ENCODE results near the gene PEX16.
A peak's percentile ranks its signal among the peaks of the same experiment; 100 is the strongest.

PEX16 gene

GRCh38 chr11:45897556-45897955, 20.1 kb downstream of the PEX16 start:
- DNase-seq, result no peak

- DNase-seq, result peak; percentile 77
Measured at GRCh38 chr11:45896422-45896984, 21.2 kb downstream of the PEX16 start.

GRCh38 chr11:45895553-45896259, 22.0 kb downstream of the PEX16 start:
- DNase-seq, result no peak

- no peak for DNase-seq
Measured at GRCh38 chr11:45894555-45895247, 23.0 kb downstream of the PEX16 start.

- no peak for DNase-seq
Measured at GRCh38 chr11:45892856-45893255, 24.8 kb downstream of the PEX16 start.

- DNase-seq, result no peak
Measured at GRCh38 chr11:45890886-45891550, 26.7 kb downstream of the PEX16 start.

- no peak for DNase-seq
Measured at GRCh38 chr11:45889966-45890365, 27.7 kb downstream of the PEX16 start.

- no peak for DNase-seq
Measured at GRCh38 chr11:45889555-45889954, 28.1 kb downstream of the PEX16 start.

GRCh38 chr11:45887587-45887986, 30.1 kb downstream of the PEX16 start:
- DNase-seq, result no peak

- DNase-seq, result no peak
Measured at GRCh38 chr11:45886816-45887520, 30.7 kb downstream of the PEX16 start.

- no peak for DNase-seq
Measured at GRCh38 chr11:45885921-45886721, 31.6 kb downstream of the PEX16 start.

- peak; percentile 80 for DNase-seq
Measured at GRCh38 chr11:45885274-45885920, 32.3 kb downstream of the PEX16 start, which contains the start of gene MAPK8IP1. TSS of gene MAPK8IP1 (plus strand) at chr11:45885651. CDS start at chr11:45885821, 170 bp downstream.

- DNase-seq, result no peak
Measured at GRCh38 chr11:45884596-45885185, 33.0 kb downstream of the PEX16 start.

- DNase-seq, result no peak
Measured at GRCh38 chr11:45881708-45882368, 35.8 kb downstream of the PEX16 start.

- DNase-seq, result no peak
Measured at GRCh38 chr11:45880772-45881570, 36.7 kb downstream of the PEX16 start.

GRCh38 chr11:45879803-45880686, 37.6 kb downstream of the PEX16 start:
- no peak for DNase-seq

GRCh38 chr11:45877845-45878244, 39.8 kb downstream of the PEX16 start:
- no peak for DNase-seq

- DNase-seq, result no peak
Measured at GRCh38 chr11:45877221-45877620, 40.5 kb downstream of the PEX16 start.

GRCh38 chr11:45876401-45876800, 41.3 kb downstream of the PEX16 start:
- no peak for DNase-seq
